Measurements from ENCODE around the gene DYNC2I2. TPM values are rescaled to one million over a fixed set of nuclear protein-coding genes. Genes with fewer than 3 reads are reported as not detected.

The DYNC2I2 gene
- polyA plus RNA-seq, 1 of the 3 experiments (the other 2 are of a cell fraction), result 73.7 TPM

DNA sequence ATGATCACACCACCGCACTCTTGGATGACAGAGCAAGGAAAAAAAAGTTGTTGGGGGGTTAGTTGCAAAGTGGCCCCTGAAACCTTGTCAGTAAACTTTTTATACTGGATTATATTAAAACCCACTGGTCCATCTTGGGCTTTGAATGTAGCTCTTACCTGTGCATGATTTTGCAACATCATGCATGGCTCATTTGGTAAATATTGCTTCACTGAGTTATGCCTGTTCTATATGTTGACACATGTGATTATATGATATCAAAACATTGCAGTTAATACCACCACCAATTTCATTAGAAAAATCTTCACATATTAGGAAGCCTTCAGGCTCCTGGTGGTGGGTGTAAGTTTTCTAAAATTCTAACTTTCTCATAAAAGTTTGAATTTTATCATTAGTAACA, 41.9 kb downstream of the DYNC2I2 start:
- CTCF ChIA-PET, result interaction anchor here (1.3 kb wide), 1 partner anchor 176 kb away, joined by 3 read pairs; no protein-coding TSS in a partner anchor
- Histone ChIP-seq H3K27ac (ENCODE audit: low read depth in 2 of 2, low read length in 1 of 2) (no peak overlapping the region), H3K9me2 (no peaks in the 10 kb centered on the region), H4K20me1 (ENCODE audit: insufficient read depth) (no peaks in the 10 kb centered on the region), H3K9me3 (no peaks in the 10 kb centered on the region), H2AFZ (ENCODE audit: low read depth) (no peak overlapping the region), H3K27me3 (ENCODE audit: insufficient read depth) (no peaks in the 10 kb centered on the region), H3F3A (replicated peaks; ENCODE audit: insufficient read depth) (peaks cover under 1% of the 10 kb centered on the region), H3K36me3 (replicated peaks in 1 of 2; ENCODE audit: control insufficient read depth in 1 of 2, insufficient read depth in 2 of 2, low read length in 1 of 2) (peaks cover 66 to 84% of the 10 kb centered on the region in 2 experiments), H3K9ac (no peak overlapping the region), H3K4me1 (ENCODE audit: control insufficient read depth in 1 of 2, insufficient read depth in 2 of 2, low read depth in 1 of 2, low read length in 1 of 2) (no peaks in the 10 kb centered on the region), H3K79me2 (ENCODE audit: insufficient read depth) (no peaks in the 10 kb centered on the region), H3K4me3 (ENCODE audit: low read depth in 2 of 2, low read length in 1 of 2) (no peak overlapping the region), H3K4me2 (no peak overlapping the region)
- WGBS (ENCODE audit: low lambda C conversion rate), result 100% methylated on average over 1 of the region's 1 CpG
- POLR2A ChIA-PET, result no interaction called here
- DNase-seq, result no peak
- no peak for TF ChIP-seq ELF1 (IDR thresholded peaks at IDR 0.05)
- no peak for TF ChIP-seq POLR2AphosphoS5 (IDR thresholded peaks at IDR 0.05; ENCODE audit: low read depth, low read length)
- no peak for TF ChIP-seq TAF1 (IDR thresholded peaks at IDR 0.05; ENCODE audit: borderline replicate concordance, low read depth, low read length)
- no peak for TF ChIP-seq TEAD4 (IDR thresholded peaks at IDR 0.05; ENCODE audit: borderline replicate concordance, insufficient read depth)
- TF ChIP-seq MEF2A (IDR thresholded peaks at IDR 0.05; ENCODE audit: borderline replicate concordance, low read depth), result no peak

- no peak for DNase-seq
- Histone ChIP-seq H3K9ac (no peak overlapping the region), H3K9me3 (no peaks in the 10 kb centered on the region), H3F3A (replicated peaks; ENCODE audit: insufficient read depth) (no peaks in the 10 kb centered on the region), H3K4me3 (ENCODE audit: low read depth in 2 of 2, low read length in 1 of 2) (no peak overlapping the region), H3K4me1 (ENCODE audit: control insufficient read depth in 1 of 2, insufficient read depth in 2 of 2, low read depth in 1 of 2, low read length in 1 of 2) (no peaks in the 10 kb centered on the region), H2AFZ (ENCODE audit: low read depth) (no peak overlapping the region), H3K27ac (ENCODE audit: low read depth in 2 of 2, low read length in 1 of 2) (no peak overlapping the region), H3K9me2 (no peaks in the 10 kb centered on the region), H3K4me2 (no peak overlapping the region), H4K20me1 (ENCODE audit: insufficient read depth) (no peaks in the 10 kb centered on the region), H3K36me3 (replicated peaks in 1 of 2; ENCODE audit: control insufficient read depth in 1 of 2, insufficient read depth in 2 of 2, low read length in 1 of 2) (peaks cover 85 to 91% of the 10 kb centered on the region in 2 experiments), H3K27me3 (ENCODE audit: insufficient read depth) (no peaks in the 10 kb centered on the region), H3K79me2 (ENCODE audit: insufficient read depth) (no peaks in the 10 kb centered on the region)
- ChIA-PET CTCF (interaction anchor here (0.7 to 2.4 kb wide), 6 partner anchors 10 to 180 kb away, joined by 3 to 12 read pairs (median 3); no protein-coding TSS in a partner anchor), POLR2A (interaction anchor here (0.6 kb wide), 1 partner anchor 66 kb away, joined by 3 read pairs; no protein-coding TSS in a partner anchor)
- no peak for TF ChIP-seq NRF1 (IDR thresholded peaks at IDR 0.05; ENCODE audit: low read depth, low read length)
- TF ChIP-seq TAF1 (IDR thresholded peaks at IDR 0.05; ENCODE audit: borderline replicate concordance, low read depth, low read length), result no peak
- no peak for TF ChIP-seq FOSL2 (IDR thresholded peaks at IDR 0.05; ENCODE audit: borderline replicate concordance, low read depth)
- no peak for TF ChIP-seq EZH2phosphoT487 (IDR thresholded peaks at IDR 0.05; ENCODE audit: borderline replicate concordance, low read depth)
- TF ChIP-seq RFX5 (IDR thresholded peaks at IDR 0.05; ENCODE audit: low read length), result no peak
- WGBS (ENCODE audit: low lambda C conversion rate), result 97% methylated on average over 12 of the region's 12 CpGs
Observed at GRCh38 chr9:128611600-128612394, 44.9 kb downstream of the DYNC2I2 start.

GRCh38 chr9:128610897-128611296, 45.8 kb downstream of the DYNC2I2 start:
- no peaks in the 10 kb centered on the region for H3K4me1 ChIP-seq (ENCODE audit: control insufficient read depth in 1 of 2, insufficient read depth in 2 of 2, low read depth in 1 of 2, low read length in 1 of 2)
- no peak overlapping the region for H3K9ac ChIP-seq
- peaks cover 82 to 88% of the 10 kb centered on the region in 2 experiments for H3K36me3 ChIP-seq (replicated peaks in 1 of 2; ENCODE audit: control insufficient read depth in 1 of 2, insufficient read depth in 2 of 2, low read length in 1 of 2)
- no peak overlapping the region for H3K4me2 ChIP-seq
- no peaks in the 10 kb centered on the region for H4K20me1 ChIP-seq (ENCODE audit: insufficient read depth)
- H3K79me2 ChIP-seq (ENCODE audit: insufficient read depth), result no peaks in the 10 kb centered on the region
- ChIA-PET POLR2A (no interaction called here), CTCF (interaction anchor here (1.0 to 2.4 kb wide), 3 partner anchors 10 to 172 kb away, joined by 3 to 12 read pairs (median 4); no protein-coding TSS in a partner anchor)
- no peak for DNase-seq
- TF ChIP-seq, protein P1, sequence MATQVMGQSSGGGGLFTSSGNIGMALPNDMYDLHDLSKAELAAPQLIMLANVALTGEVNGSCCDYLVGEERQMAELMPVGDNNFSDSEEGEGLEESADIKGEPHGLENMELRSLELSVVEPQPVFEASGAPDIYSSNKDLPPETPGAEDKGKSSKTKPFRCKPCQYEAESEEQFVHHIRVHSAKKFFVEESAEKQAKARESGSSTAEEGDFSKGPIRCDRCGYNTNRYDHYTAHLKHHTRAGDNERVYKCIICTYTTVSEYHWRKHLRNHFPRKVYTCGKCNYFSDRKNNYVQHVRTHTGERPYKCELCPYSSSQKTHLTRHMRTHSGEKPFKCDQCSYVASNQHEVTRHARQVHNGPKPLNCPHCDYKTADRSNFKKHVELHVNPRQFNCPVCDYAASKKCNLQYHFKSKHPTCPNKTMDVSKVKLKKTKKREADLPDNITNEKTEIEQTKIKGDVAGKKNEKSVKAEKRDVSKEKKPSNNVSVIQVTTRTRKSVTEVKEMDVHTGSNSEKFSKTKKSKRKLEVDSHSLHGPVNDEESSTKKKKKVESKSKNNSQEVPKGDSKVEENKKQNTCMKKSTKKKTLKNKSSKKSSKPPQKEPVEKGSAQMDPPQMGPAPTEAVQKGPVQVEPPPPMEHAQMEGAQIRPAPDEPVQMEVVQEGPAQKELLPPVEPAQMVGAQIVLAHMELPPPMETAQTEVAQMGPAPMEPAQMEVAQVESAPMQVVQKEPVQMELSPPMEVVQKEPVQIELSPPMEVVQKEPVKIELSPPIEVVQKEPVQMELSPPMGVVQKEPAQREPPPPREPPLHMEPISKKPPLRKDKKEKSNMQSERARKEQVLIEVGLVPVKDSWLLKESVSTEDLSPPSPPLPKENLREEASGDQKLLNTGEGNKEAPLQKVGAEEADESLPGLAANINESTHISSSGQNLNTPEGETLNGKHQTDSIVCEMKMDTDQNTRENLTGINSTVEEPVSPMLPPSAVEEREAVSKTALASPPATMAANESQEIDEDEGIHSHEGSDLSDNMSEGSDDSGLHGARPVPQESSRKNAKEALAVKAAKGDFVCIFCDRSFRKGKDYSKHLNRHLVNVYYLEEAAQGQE (IDR thresholded peaks at IDR 0.05; ENCODE audit: low read depth, low read length), result no peak
- TF ChIP-seq RAD21 (IDR thresholded peaks at IDR 0.05; ENCODE audit: low read length), result peak; percentile 32; the same call in 1 of the 2 replicates
- no peaks in the 10 kb centered on the region for H3K9me2 ChIP-seq
- H3K27ac ChIP-seq (ENCODE audit: low read depth in 2 of 2, low read length in 1 of 2), result no peak overlapping the region
- 95% methylated on average over 3 of the region's 3 CpGs for whole genome bisulfite sequencing (ENCODE audit: low lambda C conversion rate)
- no peak overlapping the region for H2AFZ ChIP-seq (ENCODE audit: low read depth)
- H3F3A ChIP-seq (replicated peaks; ENCODE audit: insufficient read depth), result no peaks in the 10 kb centered on the region
- H3K9me3 ChIP-seq, result no peaks in the 10 kb centered on the region
- H3K4me3 ChIP-seq (ENCODE audit: low read depth in 2 of 2, low read length in 1 of 2), result no peak overlapping the region
- no peaks in the 10 kb centered on the region for H3K27me3 ChIP-seq (ENCODE audit: insufficient read depth)

Data from SK-N-SH (cell line).